HepG2 (cell line): ENCODE results near the gene CDX1. TPM values are rescaled to one million over a fixed set of nuclear protein-coding genes. Genes with fewer than 3 reads are reported as not detected.

Experiments
- CBFB ChIP-seq: sonication (generic); formaldehyde crosslinking; IDR thresholded peaks from 2 replicates; pipeline ENCODE4 v1.4.0; 2020; ENCODE audit warnings: missing genetic modification reagents
- HNRNPH1 ChIP-seq: fragments of 200-400 bp; formaldehyde crosslinking; optimal IDR thresholded peaks from 2 replicates; pipeline ENCODE3; 2017; ENCODE audit warnings: mild to moderate bottlenecking, low read depth, low read length
- MZF1 ChIP-seq: sonication (generic); formaldehyde crosslinking; IDR thresholded peaks from 2 replicates; pipeline ENCODE4 v1.8.1; 2023; ENCODE audit warnings: mild to moderate bottlenecking, missing genetic modification reagents, borderline replicate concordance
- RFX3 ChIP-seq: IDR thresholded peaks from 2 replicates; pipeline ENCODE4 v1.6.1; 2016; ENCODE audit warnings: missing biosample characterization, missing genetic modification reagents
- SP2 ChIP-seq: sonication (generic); formaldehyde crosslinking; IDR thresholded peaks from 2 replicates; pipeline ENCODE4 v1.5.1; 2020; ENCODE audit warnings: mild to moderate bottlenecking, missing genetic modification reagents
- ZBTB20 ChIP-seq: sonication (generic); formaldehyde crosslinking; IDR thresholded peaks from 2 replicates; pipeline ENCODE4 v1.8.1; 2023; ENCODE audit warnings: missing genetic modification reagents, low read depth, mild to moderate bottlenecking, borderline replicate concordance
- ZBTB33 ChIP-seq: sonication (generic); formaldehyde crosslinking; IDR thresholded peaks from 2 replicates; pipeline ENCODE4 v1.4.0; 2020; ENCODE audit warnings: missing genetic modification reagents
- ZBTB49 ChIP-seq: sonication (generic); formaldehyde crosslinking; IDR thresholded peaks from 2 replicates; pipeline ENCODE4 v1.4.0; 2020; ENCODE audit warnings: missing genetic modification reagents, borderline replicate concordance
- ZBTB7B ChIP-seq: sonication (generic); formaldehyde crosslinking; IDR thresholded peaks from 2 replicates; pipeline ENCODE4 v1.4.0; 2020; ENCODE audit warnings: missing genetic modification reagents
- ZIK1 ChIP-seq: sonication (generic); formaldehyde crosslinking; IDR thresholded peaks from 2 replicates; pipeline ENCODE4 v1.5.0; 2020; ENCODE audit warnings: mild to moderate bottlenecking, low read depth, missing genetic modification reagents, borderline replicate concordance
- ZKSCAN5 ChIP-seq: sonication (generic); formaldehyde crosslinking; IDR thresholded peaks from 2 replicates; pipeline ENCODE4 v1.5.1; 2020; ENCODE audit warnings: mild to moderate bottlenecking, missing genetic modification reagents
- ZMAT3 ChIP-seq: sonication (generic); formaldehyde crosslinking; conservative IDR thresholded peaks from 2 replicates; pipeline ENCODE4 v1.7.0; 2021; ENCODE audit warnings: missing genetic modification reagents
- ZNF143 ChIP-seq: sonication (generic); formaldehyde crosslinking; IDR thresholded peaks from 2 replicates; pipeline ENCODE4 v1.4.0; 2020; ENCODE audit warnings: missing genetic modification reagents
- ZNF225 ChIP-seq: sonication (generic); formaldehyde crosslinking; IDR thresholded peaks from 2 replicates; pipeline ENCODE4 v1.4.0; 2020; ENCODE audit warnings: mild to moderate bottlenecking, missing genetic modification reagents
- ZNF256 ChIP-seq: sonication (generic); formaldehyde crosslinking; conservative IDR thresholded peaks from 2 replicates; pipeline ENCODE4 v1.4.0; 2020; ENCODE audit warnings: missing genetic modification reagents
- ZNF260 ChIP-seq: sonication (generic); formaldehyde crosslinking; IDR thresholded peaks from 2 replicates; pipeline ENCODE4 v1.4.0; 2020; ENCODE audit warnings: missing genetic modification reagents, low read depth, mild to moderate bottlenecking, borderline replicate concordance
- ZNF430 ChIP-seq: sonication (generic); formaldehyde crosslinking; IDR thresholded peaks from 2 replicates; pipeline ENCODE4 v1.9.0; 2021; ENCODE audit warnings: mild to moderate bottlenecking, missing genetic modification reagents
- ZNF512B ChIP-seq: sonication (generic); formaldehyde crosslinking; IDR thresholded peaks from 2 replicates; pipeline ENCODE4 v1.5.1; 2020; ENCODE audit warnings: missing genetic modification reagents, mild to moderate bottlenecking, borderline replicate concordance
- ZNF704 ChIP-seq: sonication (generic); formaldehyde crosslinking; IDR thresholded peaks from 2 replicates; pipeline ENCODE4 v1.8.1; 2023; ENCODE audit warnings: mild to moderate bottlenecking, inconsistent platforms, moderate library complexity, missing genetic modification reagents, borderline replicate concordance
- ZNF724P ChIP-seq: sonication (generic); formaldehyde crosslinking; IDR thresholded peaks from 2 replicates; pipeline ENCODE4 v1.8.0; 2022; ENCODE audit warnings: missing genetic modification reagents, borderline replicate concordance
- polyA plus RNA-seq, 8 experiments: library from polyadenylated mRNA; depleted of rRNA in 3 of 8; stranded (reverse) in 7 of 8; unstranded in 1 of 8; fragments of >200 nt; fragmentation: Illumina TruSeq in 4 of 8; extraction: Trizol in 4 of 8; gene quantifications; 2 replicates each; pipeline versions ENCODE4 v1.2.1 to v1.2.3, GENCODE V29; 2011 to 2016; ENCODE audit warnings: low read depth in 4 of 8, missing spikeins in 1 of 8, mixed read lengths in 1 of 8; ENCODE audit not compliant: insufficient read depth in 1 of 8
- total RNA-seq, 5 experiments: library from RNA; depleted of rRNA; stranded (reverse); fragments of >200 nt; fragmentation: Illumina TruSeq; extraction: Trizol; gene quantifications; 2 replicates each; pipeline ENCODE4 v1.2.3, GENCODE V29; 2016; ENCODE audit warnings: low read depth in 1 of 5

CDX1 gene
- total and polyA plus RNA-seq, 2 of the 13 experiments (the other 11 are each of a cell fraction or from before 2014, with no cell fraction given): not detected

- TF ChIP-seq ZBTB49 (CRISPR knock-in tag) (no peak), ZBTB20 (CRISPR knock-in tag) (peak; percentile 76; the same call in 1 of the 2 replicates), HNRNPH1 (no peak), ZIK1 (CRISPR knock-in tag) (no peak), CBFB (CRISPR knock-in tag) (peak; percentile 81), ZNF430 (CRISPR knock-in tag) (peak; percentile 84; the same call in 1 of the 2 replicates), ZNF512B (peak; percentile 28; the same call in 1 of the 2 replicates), ZBTB7B (CRISPR knock-in tag) (peak; percentile 94), ZNF704 (CRISPR knock-in tag) (0 out of 2 replicates have a peak, but pooled peaks have one; percentile 71), ZNF256 (CRISPR knock-in tag) (no peak), MZF1 (CRISPR knock-in tag) (0 out of 2 replicates have a peak, but pooled peaks have one; percentile 68), ZNF260 (CRISPR knock-in tag) (no peak), ZNF225 (CRISPR knock-in tag) (no peak), ZBTB33 (CRISPR knock-in tag) (0 out of 2 replicates have a peak, but pooled peaks have one; percentile 5), RFX3 (CRISPR knock-in tag) (no peak), ZNF143 (CRISPR knock-in tag) (0 out of 2 replicates have a peak, but pooled peaks have one; percentile 25), SP2 (CRISPR knock-in tag) (no peak), ZNF724P (peak; percentile 24; the same call in 1 of the 2 replicates), ZMAT3 (CRISPR knock-in tag) (peak; percentile 6; the same call in 1 of the 2 replicates), ZKSCAN5 (CRISPR knock-in tag) (no peak)
Observed at GRCh38 chr5:150137168-150137957, 29.2 kb upstream of the CDX1 start (continued).
